ENCODE measurements around the gene TP53TG5. TPM values are rescaled to one million over a fixed set of nuclear protein-coding genes. Genes with fewer than 3 reads are reported as not detected.

Gene TP53TG5
- total and polyA plus RNA-seq, 2 of the 8 experiments (the other 6 are each of a cell fraction or from before 2014, with no cell fraction given), result not detected

DNA sequence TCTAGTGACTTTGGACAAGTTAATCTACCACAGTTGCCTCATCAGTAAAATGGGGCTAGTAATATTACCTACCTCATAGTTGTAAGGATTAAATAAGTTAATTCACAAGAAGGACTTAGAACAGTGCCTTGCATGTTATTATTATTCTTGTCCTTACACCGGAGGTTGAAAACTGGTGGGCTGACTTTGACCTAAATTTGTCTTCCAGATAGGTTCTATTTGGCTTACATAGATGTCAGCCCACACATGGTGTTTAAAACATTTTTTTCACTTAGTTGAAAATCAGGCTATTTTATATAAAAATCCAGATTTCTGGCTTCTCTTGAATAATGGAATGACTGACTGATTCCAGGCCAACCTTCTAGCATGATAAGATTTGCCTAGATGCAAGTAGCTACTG is 11.9 kb downstream of the TP53TG5 start:
- H4K20me1 ChIP-seq (replicated peaks in 1 of 2; ENCODE audit: control insufficient read depth in 1 of 2, insufficient read depth in 2 of 2, low read length in 2 of 2), result peaks cover 0 to 8% of the 10 kb centered on the region in 2 experiments
- no peak overlapping the region for H3K4ac ChIP-seq (replicated peaks; ENCODE audit: insufficient read length, low read depth, low read length)
- no peak overlapping the region for H3K23ac ChIP-seq (ENCODE audit: insufficient read length)
- H4K91ac ChIP-seq (replicated peaks; ENCODE audit: insufficient read length, low read length), result no peak overlapping the region
- no peak overlapping the region for H2AK5ac ChIP-seq (ENCODE audit: low read depth, low read length)
- H3K56ac ChIP-seq (replicated peaks; ENCODE audit: insufficient read length, low read depth, low read length), result no peak overlapping the region
- no peak overlapping the region for H4K8ac ChIP-seq (ENCODE audit: extremely low read depth, insufficient read depth, low read length)
- no peak overlapping the region for H3K9ac ChIP-seq (replicated peaks in 1 of 4; ENCODE audit: extremely low read depth in 1 of 4, low read depth in 3 of 4, low read length in 3 of 4)
- H3K27ac ChIP-seq (ENCODE audit: low read depth, low read length), result no peak overlapping the region
- no peak for FAIRE-seq
- peaks cover 0 to 7% (median 4%) of the 10 kb centered on the region in 4 experiments; a peak in 6 of 7 replicates for H3K4me1 ChIP-seq (replicated peaks in 1 of 4; ENCODE audit: control insufficient read depth in 3 of 4, insufficient read depth in 4 of 4, low read length in 3 of 4)
- CTCF ChIA-PET (ENCODE audit: partially characterized antibody), result interaction anchor here (0.8 to 11.9 kb wide), 12 partner anchors 11 to 405 kb away, joined by 3 to 186 read pairs (median 4); partner anchors contain the start of gene SDC4
- no peak overlapping the region for H2BK12ac ChIP-seq (ENCODE audit: low read depth, low read length)
- H2BK120ac ChIP-seq (replicated peaks; ENCODE audit: low read depth, low read length), result no peak overlapping the region
- no peak for DNase-seq (ENCODE audit: low read depth in 1 of 2, low spot score in 2 of 2)
- no peak overlapping the region for H2BK20ac ChIP-seq (ENCODE audit: low read length)
- H2AFZ ChIP-seq (ENCODE audit: low read length), result no peak overlapping the region
- peaks cover 0 to 13% of the 10 kb centered on the region in 2 experiments; a peak in 2 of 4 replicates for H3K79me2 ChIP-seq (ENCODE audit: control insufficient read depth in 1 of 2, insufficient read depth in 2 of 2, low read length in 2 of 2)
- POLR2A ChIA-PET (ENCODE audit: partially characterized antibody), result interaction anchor here (1.3 to 13.2 kb wide), 3 partner anchors 8 to 50 kb away, joined by 3 to 113 read pairs (median 3); partner anchors contain the start of genes PIGT and SDC4
- H4K5ac ChIP-seq (ENCODE audit: insufficient read length, low read depth, low read length), result no peak overlapping the region
- 55% methylated on average over 1 of the region's 1 CpG; no CpG with 5 or more reads in 1 of the 2 experiments for WGBS, 2 experiments (ENCODE audit: extremely low coverage in 1 of 2, insufficient coverage in 1 of 2, insufficient read length in 1 of 2, insufficient replicate concordance in 2 of 2, low coverage in 1 of 2, low lambda C conversion rate in 2 of 2, missing lambda C conversion rate in 1 of 2)
- peaks cover 6% of the 10 kb centered on the region; the same call in 1 of the 2 replicates for H3K79me1 ChIP-seq (ENCODE audit: low read depth, low read length)
- peaks cover 3 to 12% (median 6%) of the 10 kb centered on the region in 4 experiments; a peak in 6 of 8 replicates for H3K36me3 ChIP-seq (ENCODE audit: control insufficient read depth in 2 of 4, insufficient read depth in 4 of 4, low read length in 3 of 4)
- no peak overlapping the region for H3K18ac ChIP-seq (ENCODE audit: extremely low read depth, low read length)
- H3K27me3 ChIP-seq (replicated peaks in 1 of 4; ENCODE audit: control insufficient read depth in 3 of 4, extremely low read depth in 1 of 4, insufficient read depth in 3 of 4, low read length in 3 of 4), result no peaks in the 10 kb centered on the region
- H3K14ac ChIP-seq (ENCODE audit: insufficient read length), result no peak overlapping the region
- no peak overlapping the region for H2BK15ac ChIP-seq (ENCODE audit: low read length)
- H3K23me2 ChIP-seq (ENCODE audit: low read depth, low read length), result peaks cover 7% of the 10 kb centered on the region
- TF ChIP-seq HDAC6 (IDR thresholded peaks at IDR 0.05; ENCODE audit: low read depth, low read length), result no peak
- TF ChIP-seq EZH2 (IDR thresholded peaks at IDR 0.05; ENCODE audit: low read depth, low read length, severe bottlenecking), result no peak
- TF ChIP-seq, protein P1, sequence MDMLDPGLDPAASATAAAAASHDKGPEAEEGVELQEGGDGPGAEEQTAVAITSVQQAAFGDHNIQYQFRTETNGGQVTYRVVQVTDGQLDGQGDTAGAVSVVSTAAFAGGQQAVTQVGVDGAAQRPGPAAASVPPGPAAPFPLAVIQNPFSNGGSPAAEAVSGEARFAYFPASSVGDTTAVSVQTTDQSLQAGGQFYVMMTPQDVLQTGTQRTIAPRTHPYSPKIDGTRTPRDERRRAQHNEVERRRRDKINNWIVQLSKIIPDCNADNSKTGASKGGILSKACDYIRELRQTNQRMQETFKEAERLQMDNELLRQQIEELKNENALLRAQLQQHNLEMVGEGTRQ (IDR thresholded peaks at IDR 0.05; ENCODE audit: low read length), result no peak
- TF ChIP-seq KDM5A (IDR thresholded peaks at IDR 0.05; ENCODE audit: low read length), result no peak
- TF ChIP-seq ZNF274 (IDR thresholded peaks at IDR 0.05; ENCODE audit: borderline replicate concordance, extremely low read depth, low read length), result no peak
- TF ChIP-seq BRCA1 (IDR thresholded peaks at IDR 0.05; ENCODE audit: low read depth, low read length), result no peak
- no peak for TF ChIP-seq SAP30 (IDR thresholded peaks at IDR 0.05; ENCODE audit: insufficient read depth, insufficient replicate concordance, low read length)
- TF ChIP-seq, protein P2, sequence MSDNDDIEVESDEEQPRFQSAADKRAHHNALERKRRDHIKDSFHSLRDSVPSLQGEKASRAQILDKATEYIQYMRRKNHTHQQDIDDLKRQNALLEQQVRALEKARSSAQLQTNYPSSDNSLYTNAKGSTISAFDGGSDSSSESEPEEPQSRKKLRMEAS (IDR thresholded peaks at IDR 0.05), result no peak
- no peak for TF ChIP-seq SP2 (IDR thresholded peaks at IDR 0.05; ENCODE audit: low read length)
- no peak for TF ChIP-seq EP300 (IDR thresholded peaks at IDR 0.05; ENCODE audit: borderline replicate concordance in 1 of 2, low read depth in 2 of 2, low read length in 2 of 2)
- TF ChIP-seq CTBP2 (IDR thresholded peaks at IDR 0.05; ENCODE audit: borderline replicate concordance, insufficient read depth, insufficient read length, low read length), result no peak
- no peak overlapping the region for H3K4me2 ChIP-seq (ENCODE audit: insufficient read depth in 1 of 2, low read depth in 2 of 2, low read length in 2 of 2)
- no peak overlapping the region for H2BK5ac ChIP-seq (ENCODE audit: low read depth, low read length)
- no peak overlapping the region for H3K4me3 ChIP-seq (ENCODE audit: extremely low read depth in 1 of 4, insufficient read depth in 2 of 4, low read depth in 3 of 4, low read length in 4 of 4)
- no peaks in the 10 kb centered on the region for H3K9me3 ChIP-seq (ENCODE audit: insufficient read depth in 2 of 2, low read depth in 1 of 2, low read length in 1 of 2)

All from H1 (cell line).